Left hindlimb (tissue), 1 donor: Measurements from ENCODE around the gene SYS1.
A peak's percentile ranks its signal among the peaks of the same experiment; 100 is the strongest.

Source experiments
- DNase-seq: peaks from one replicate; pipeline ENCODE4 v3.0.0-alpha.2; 2018

SYS1 gene

DNA sequence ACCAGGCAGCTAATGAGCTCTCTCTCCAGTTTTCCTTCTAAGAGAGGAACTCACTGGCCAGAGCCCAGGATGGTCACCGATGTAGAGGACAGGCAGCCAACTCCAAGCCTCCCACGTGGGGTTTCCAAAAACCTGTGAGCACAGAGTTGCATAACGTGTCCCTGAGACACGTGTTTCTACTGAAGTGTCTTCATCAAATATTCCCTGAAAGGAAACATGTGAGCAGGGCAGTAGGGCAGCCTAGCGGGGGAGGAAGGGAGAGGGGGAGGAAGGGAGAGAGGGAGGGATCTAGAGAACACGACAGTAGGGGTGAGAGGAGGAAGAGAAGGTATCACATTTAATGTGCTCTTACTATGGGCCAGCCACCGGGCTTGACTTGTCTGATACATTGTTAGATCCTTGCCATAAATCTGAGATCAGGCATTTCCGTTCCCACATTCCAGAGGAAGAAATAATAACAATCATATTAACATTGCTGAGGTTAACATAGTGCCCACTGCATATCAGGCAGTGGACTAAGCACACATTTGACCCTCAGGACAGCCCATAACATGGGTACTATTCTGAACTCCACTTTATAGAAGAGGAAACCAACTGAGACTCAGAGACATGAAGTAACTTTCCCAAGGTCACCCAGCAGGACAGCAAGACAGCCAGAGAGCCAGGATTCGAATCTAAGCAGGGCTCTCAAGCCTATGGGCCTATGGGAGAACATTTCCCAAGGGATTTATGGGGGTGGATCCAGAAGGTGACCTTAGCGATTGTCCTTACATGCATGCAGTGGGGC is 4.5 kb upstream of the SYS1 start:
- peak; percentile 61 for DNase-seq

DNA sequence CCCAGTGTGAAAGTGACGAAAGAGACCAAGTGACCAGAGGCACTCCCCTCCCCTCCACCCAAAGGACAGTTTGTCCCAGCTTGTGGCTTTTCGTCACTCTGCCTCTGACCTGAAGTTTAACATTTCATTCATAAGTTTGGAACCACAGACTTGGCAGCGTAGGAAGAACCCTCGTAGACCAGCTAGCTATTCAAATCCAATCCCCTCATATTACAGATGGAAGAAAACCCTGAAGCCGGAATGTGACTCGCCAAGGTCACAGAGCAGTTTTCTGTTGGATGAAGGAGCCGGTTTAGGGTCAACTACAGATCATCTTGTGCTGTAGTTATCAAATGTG is 3.9 kb upstream of the SYS1 start:
- DNase-seq: peak; percentile 58

DNA sequence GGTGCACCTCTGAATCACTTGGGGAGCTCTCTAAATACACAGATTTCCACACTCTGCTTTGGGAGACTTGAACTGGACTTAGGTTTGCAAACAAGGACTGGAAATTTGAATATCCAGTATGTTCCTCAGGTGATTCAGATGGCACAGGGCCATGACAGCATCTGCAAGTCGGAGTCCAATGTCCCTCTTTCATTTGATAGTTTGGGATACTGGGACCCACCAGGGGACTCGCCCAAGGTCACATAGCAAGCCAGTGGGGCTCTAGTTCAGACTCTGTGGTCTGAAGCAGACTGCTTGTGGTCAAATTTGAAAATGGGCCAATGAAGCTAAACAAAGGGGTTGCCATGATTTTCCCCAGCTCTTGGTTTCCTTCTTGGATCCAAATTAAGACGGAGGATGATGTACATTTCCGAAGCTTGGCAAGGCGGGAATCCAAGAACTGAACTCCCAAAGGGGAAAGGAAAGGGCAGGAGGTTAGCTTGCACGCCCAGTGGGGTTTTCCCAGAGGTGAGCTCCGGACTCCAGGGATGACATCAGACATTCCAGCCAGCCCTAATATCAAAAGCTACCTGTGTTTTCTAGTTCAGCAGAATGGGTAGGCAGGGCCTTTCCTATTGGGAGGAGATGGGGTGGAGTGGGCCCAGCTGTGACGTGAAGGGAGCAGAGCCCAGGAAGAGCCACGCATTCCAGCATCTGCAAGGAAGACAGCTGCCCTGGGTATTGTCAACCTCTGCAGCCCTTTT is 3.4 kb upstream of the SYS1 start:
- DNase-seq: peak; percentile 41

DNA sequence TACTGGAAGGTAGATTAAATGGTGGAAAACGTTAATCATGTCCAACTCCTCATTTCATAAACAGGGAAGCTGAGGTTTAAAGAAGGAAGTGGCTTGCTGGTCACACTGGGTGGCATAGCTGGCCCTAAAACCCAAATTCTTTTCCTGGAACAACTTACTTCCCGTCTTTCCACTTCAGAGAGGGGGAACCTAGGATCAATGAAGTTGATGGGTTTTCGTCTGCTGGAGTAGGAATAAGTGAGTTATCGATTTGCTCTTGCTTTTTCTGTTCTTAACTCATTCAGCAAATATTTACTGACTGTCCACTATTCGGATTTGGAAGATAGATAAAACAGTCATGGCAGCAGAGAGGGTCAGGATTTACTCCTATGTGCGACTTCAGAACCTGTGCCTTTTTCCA is 1.2 kb upstream of the SYS1 start:
- DNase-seq: no peak

DNA sequence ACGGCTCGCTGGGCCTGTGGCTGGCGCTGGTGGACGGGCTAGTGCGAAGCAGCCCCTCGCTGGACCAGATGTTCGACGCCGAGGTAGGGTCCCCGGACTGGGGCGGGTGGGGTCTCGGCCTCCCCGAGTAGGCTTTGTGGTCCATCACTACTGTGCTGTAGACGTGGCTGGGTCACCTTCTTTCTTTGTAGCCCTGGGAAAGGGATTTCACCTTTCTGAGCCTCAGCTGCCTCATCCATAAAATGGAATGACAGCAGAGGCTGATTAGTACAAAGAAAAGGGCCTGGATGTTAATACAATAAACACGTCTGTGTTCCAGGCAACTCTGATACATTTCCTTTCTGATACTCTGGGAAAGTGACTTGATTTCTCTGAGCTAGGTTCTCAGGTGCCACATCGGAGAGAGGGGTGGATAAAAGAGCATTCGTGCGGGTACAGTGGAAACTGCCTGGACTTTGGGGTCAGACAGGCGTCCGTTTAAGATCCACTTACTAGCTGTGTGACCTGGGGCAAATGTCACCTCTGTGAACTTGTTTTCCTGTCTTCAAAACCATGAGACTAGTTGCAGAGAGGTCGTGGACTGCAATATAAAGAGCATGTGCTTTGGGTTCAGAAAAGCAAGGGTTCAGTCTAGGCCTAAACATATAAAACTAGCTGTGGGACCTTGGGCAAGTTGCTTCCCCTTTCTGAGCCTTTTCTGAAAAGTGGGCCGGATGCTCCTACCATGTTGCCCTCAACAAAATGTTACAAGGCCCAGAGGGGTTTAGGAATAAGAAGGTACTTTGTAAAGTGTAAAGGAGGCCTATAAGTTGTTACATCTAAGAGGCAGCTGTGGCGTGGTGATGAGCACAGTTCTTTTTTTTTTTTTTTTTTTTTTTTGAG is 896 bp downstream of the SYS1 start:
- no peak for DNase-seq

DNA sequence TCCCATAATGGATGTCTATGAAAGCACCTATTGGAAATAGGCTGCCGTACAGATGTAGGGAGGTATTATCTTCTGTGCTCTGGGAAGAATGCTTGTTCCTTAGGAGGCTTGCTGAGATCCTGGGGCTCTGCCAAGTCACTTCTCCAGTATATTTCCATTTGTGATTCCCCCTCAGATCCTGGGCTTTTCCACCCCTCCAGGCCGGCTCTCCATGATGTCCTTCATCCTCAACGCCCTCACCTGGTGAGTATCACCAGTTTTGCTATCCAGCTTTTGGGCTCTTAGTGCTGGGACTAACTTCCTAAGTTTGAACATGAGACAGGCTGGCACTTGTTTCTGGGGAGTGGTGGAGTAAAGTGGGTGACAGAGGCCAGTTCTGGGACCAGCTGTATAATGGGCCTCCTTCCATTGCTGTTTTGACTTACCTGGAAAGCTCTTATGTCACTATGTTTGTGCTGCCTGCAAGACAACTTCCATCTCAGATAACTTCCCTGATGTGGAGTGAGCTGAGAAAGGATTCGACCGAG is 2.6 kb downstream of the SYS1 start:
- DNase-seq: no peak

DNA sequence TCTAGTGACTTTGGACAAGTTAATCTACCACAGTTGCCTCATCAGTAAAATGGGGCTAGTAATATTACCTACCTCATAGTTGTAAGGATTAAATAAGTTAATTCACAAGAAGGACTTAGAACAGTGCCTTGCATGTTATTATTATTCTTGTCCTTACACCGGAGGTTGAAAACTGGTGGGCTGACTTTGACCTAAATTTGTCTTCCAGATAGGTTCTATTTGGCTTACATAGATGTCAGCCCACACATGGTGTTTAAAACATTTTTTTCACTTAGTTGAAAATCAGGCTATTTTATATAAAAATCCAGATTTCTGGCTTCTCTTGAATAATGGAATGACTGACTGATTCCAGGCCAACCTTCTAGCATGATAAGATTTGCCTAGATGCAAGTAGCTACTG is 3.2 kb downstream of the SYS1 start:
- DNase-seq: no peak

DNA sequence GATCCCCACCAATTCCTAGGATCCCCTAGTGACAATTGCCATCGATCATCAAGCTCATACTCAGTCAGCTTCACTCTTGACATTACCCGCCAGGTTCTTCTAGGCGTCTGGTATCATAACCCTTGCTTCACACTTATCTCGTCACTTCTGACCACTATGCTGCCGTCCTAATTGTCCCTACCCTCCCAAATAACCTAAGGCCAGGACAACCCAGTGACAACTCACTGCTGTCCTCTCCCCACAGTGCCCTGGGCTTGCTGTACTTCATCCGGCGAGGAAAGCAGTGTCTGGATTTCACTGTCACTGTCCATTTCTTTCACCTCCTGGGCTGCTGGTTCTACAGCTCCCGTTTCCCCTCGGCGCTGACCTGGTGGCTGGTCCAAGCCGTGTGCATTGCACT is 3.7 kb downstream of the SYS1 start:
- no peak for DNase-seq

DNA sequence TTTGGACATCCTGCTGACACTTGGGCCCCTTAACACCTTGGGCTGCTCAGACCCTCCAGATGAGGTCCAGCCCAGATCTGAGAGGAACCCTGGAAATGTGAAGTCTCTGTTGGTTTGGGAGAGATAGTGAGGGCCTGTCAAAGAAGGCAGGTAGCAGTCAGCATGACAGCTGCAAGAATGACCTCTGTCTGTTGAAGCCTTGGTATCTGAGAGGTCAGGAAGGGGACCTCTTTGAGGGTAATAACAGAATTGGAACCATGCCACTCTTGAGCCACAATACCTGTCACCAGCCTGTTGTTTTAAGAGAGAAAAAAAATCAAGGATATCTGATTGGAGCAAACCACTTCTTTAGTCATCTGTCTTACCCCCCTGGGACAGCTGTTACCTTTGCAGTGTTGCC is 4.2 kb downstream of the SYS1 start:
- DNase-seq: no peak

DNA sequence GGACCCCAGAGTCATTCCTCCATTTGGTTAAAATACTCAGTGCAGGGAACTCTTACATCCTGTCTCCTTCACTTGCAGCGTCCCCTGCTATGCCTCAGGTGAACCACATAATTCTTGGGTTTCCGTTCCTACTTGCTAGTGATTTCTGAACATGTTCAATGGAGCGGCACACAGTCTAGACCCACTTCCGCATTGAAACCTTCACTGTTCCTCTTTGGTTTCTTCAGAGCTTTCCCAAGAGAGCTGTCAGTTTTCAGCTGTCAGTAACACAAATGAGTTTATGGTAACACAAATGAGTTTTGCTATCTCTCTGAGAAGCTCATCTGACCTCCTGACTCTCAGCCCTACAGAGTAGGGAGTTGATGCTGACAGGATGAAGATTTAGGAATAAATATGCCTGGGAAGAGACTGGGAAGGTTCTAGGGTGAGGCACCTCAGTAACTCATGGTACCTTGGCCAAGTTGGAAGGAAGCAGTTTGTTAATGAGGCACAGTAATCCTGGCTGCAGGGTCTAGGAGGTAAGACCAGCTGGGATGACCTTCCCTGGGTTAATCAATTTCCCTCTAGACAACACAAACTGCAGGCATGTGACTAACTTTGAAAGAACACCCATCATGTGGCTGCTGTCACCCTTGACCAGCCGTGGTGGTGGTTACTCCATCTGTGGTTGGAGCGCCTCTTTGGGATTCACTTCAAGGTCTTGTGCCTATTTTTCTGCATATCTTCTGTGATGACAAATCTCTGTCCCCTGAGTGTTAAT is 5.4 kb downstream of the SYS1 start:
- no peak for DNase-seq

DNA sequence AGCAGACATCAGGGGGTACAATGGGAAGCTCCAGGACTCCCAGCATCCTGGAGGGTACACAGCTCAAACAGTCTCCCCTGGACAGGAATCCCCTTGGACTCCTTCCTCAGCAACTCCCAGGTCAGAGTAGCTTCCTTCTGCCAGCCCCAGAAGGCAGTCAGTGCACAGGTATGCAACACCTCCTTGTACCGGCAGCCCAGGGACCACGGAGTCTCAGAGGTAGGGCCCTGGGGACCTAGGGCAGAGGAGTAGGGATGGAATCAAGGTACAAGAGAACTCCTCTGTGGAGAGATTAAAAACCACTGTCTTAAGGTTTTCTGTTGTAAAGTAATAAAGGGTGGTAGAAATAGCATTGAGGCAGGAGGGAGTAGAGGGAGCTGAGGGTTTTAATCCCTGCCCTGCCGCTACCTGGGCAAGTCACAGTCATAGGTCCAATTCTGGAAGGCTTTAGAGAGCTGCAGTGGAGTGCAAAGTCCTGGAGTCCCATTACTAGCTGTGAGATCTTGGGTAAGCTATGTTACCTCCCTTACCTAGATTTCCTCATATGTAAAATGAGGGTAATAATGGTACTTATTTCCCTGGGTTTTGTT is 7.7 kb downstream of the SYS1 start:
- no peak for DNase-seq

DNA sequence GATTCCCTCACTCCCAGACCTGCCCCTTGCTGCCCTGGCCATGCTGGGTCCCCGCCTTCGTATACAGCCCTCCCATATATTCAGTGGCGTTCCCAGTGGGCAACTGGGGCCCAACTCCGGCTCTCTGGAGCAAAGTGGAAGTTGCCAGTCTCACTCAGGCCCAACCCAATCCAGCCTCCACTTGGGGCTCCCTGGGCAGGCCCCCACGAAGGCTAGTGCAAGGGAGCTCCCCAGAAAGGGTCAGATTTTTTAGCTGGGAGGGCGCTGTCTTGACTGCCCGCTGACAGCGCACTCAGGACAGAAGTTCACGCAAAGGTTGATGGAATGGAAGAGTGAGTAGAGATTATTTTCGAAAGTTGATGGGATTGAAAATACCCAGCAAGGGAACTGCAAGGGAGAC is 9.3 kb downstream of the SYS1 start:
- no peak for DNase-seq

DNA sequence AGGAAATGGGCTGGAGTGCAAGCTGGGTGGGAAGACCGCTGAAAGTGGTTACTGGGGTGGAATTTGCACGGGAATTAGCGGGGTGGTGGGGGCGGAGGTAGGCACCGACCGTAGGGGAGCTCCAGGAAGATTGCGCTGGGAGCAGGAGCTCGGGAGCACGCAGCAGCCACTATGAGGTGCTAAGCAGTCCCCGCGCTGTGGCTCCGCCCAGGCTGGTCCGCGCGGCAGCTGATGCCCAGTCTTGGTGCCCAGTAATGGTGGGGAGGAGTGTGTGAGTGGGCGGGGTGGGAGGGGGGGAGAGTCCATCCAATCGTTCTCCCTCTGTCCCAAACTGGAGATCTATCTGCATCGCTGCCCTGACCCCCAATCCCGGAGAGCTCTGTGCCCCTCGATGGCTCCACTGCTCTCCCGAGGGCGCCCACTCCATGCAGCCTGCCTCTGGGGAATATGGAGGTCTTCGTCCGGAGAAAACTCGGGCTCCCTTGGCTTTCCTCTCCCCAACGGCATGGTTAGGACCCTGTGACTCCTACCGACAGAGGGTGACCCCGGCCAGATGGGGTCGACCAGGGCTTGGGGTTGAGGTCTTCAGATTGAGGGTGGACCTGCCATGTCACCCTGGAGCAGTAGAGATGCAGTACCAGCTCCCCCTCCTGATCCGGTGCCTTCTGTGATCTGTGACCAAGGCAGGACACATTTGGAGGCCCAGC is 9.8 kb downstream of the SYS1 start:
- DNase-seq: no peak

DNA sequence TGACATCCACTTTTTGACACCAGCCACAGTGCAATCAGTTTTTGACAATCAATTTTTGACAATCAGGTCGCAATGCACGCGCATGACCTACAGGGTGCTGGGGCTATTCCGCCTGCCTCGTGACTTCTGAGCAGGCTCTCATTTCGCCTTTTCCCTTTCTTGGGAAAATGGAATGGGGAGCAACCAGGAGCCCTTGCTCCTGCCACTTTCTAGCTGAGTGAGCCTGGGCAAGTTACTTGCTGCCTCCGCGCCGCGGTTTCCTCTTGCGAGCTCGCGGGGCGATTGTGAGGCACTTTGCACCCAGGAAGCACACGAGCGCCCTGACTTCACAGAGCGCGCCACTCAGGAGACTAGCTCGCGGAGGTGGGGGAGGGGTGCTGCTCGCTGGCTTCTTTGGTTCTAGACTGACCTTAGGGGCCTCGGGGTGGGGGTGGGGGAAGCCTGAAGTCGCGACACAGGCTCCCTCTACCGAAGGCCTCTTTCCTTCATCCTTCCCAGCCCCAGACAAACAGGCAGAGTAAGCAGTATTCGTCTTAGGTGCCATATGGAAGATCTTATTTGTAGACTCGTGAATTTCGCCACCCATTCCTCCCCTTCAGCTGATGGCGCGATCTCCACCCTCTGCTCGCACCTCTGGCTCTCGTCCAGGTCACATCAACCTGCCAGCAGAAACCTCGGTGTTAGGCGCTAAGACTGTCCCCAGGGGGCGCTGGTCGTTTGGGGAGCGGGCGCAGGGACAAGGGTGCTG is 10.6 kb downstream of the SYS1 start:
- peak; percentile 72 for DNase-seq

DNA sequence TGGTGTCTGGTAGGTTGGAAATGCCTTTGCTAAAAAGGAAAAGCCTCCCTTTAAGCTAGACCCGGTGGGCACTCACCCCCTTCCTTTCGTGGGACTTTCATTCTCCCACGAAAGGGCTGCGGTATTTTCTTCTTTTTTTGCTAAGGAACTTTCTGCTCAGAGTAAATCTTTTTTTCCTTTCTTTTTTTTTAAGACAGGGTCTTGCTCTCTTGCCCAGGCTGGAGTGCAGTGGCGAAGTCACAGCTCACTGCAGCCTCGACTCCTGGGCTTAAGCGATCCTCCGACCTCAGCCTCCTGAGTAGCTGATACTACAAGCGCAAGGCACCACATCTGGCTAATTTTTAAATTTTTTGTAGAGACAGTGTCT is 11.1 kb downstream of the SYS1 start:
- DNase-seq: no peak

DNA sequence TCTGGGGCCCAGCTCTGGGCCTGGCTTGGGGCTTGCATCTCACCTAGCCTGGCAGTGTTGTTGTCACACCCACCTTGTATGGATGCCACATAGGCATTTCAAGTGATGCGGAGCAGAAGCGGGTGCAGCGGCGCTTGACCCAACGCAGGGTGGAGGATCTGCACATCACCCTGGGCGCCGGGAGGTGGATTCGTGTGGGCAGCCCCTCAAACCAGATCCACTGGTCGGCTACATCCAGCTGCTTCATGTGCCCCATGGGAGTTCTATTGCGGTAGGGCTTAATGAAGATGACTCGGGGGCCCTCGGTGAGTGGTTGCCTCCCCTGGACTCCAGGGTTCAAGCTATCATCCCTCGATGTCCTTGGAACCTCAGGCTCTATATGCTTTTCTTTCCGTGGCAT is 12.0 kb downstream of the SYS1 start:
- DNase-seq: no peak

DNA sequence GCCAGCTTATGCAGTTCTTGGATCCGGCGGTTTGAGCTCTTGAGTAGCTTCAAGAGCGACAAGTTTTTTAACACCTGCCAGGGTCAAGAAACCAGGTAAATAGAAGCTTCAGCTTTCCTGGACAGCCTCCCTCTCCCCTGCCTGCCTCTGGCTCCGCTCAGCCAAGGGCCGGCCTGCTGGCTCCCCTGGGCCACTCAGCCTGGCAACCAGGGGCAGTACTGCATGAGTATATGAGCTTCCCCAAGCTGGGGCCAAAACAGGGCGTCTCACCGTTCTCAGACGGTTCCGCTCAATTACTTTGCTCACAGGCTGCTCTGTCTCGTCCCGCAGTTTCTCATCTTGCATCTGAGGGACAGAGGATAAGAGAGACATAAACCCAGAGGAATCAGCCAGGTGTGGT is 14.3 kb downstream of the SYS1 start:
- no peak for DNase-seq

DNA sequence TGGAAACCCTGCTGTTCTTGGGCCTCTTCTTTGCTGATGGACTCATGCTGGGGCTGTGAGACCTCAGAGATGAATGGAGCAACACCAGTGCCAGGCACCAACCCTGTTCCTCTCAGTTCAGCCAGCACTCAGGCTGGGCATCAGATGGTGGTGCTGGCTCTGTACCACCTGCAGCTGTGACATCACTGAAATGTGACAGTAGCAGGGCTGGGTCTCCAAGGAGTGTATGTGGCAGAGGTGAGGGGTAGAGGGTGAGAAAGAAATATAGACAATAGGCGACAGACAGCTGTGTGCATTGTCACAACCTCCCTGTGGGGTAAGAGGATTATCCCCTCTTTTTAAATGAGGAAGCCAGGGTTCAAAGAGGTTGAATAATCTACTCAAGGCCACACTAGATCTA is 15.2 kb downstream of the SYS1 start, which contains the start of gene TP53TG5:
Gene TP53TG5, minus strand, starts transcription at position 135 of the 400 bp plus-strand sequence. Its CDS starts 89 bp downstream, at position 46.
- DNase-seq: no peak

DNA sequence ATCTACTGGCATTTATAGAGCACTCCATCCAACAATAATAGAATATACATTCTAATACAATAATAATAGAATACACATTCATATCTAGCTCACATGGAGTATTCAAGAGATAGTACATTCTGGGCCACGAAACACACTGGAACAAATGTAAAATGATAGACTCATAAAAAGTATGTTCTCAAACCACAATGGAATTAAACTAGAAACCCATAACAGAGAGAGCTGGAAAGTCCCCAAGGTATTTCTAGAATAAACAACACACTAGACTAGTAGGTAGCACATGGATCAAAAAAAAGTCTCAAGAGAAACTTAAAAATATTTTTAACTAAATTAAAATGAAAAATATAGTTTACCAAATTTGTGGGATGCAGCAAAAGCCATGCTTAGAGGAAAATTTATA is 24.3 kb downstream of the SYS1 start:
- DNase-seq: no peak

DNA sequence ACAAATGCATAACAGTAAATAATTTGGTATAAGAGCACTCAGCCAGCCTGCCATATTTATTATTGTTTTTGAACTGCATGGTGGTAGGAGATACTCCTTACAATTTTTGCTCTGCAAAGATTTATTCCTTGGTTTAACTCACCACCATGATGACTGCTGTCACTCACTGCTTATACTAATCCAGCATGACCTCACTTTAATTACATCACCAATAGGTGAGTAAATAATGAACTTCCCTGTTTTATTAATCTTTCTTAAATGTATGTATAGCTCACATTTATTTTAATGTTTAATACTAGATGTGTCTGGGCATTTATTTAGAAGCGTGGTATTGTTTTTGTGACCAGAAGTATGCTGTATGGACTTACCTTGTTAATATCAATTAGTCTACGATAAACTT is 28.0 kb downstream of the SYS1 start:
- no peak for DNase-seq

DNA sequence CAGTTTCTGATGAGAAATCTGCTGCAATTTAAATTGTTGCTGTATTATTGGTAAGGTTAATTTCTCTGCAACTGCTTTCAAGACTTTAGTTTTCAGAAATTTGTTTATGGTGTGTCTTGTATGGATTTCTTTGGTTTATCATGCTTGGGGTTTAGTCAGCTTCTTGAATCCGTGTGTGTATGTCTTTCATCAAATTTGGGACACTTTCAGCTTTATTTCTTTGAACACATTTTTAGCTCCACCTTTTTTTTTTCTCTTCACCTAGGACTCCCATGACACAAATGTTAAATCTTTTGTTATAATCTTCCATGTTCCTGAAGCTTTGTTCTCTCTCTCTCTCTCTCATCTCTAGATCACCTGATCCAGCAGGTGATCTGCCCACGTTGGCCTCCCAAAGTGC is 28.6 kb downstream of the SYS1 start:
- DNase-seq: no peak
